MM.1S (cell line): ENCODE data around the gene PIGU.

Experiments
- DNase-seq: peaks from one replicate; pipeline ENCODE4 v3.0.0-alpha.2; 2015
- H2AFZ ChIP-seq: fragments of 300-600 bp; sonication (generic); 2 replicates; pipeline ENCODE4 v1.6.0; 2016; ENCODE audit warnings: antibody characterized with exemption, low read length
- H3F3A ChIP-seq: fragments of 300-600 bp; sonication (generic); 2 replicates; pipeline ENCODE4 v1.6.1; 2016; ENCODE audit warnings: mild to moderate bottlenecking, antibody characterized with exemption, low read length, moderate library complexity, mixed read lengths; ENCODE audit not compliant: insufficient read depth
- H3K27ac ChIP-seq: fragments of 300-600 bp; sonication (generic); 2 replicates; pipeline ENCODE4 v1.5.1; 2016; ENCODE audit warnings: mild to moderate bottlenecking, low read length
- H3K27me3 ChIP-seq: fragments of 300-600 bp; sonication (generic); replicated peaks from 2 replicates; pipeline ENCODE4 v1.6.0; 2016; ENCODE audit warnings: low read length; ENCODE audit not compliant: insufficient read depth
- H3K36me3 ChIP-seq: fragments of 300-600 bp; sonication (generic); replicated peaks from 2 replicates; pipeline ENCODE4 v1.6.1; 2016; ENCODE audit warnings: mild to moderate bottlenecking, low read length, mixed read lengths; ENCODE audit not compliant: insufficient read depth
- H3K4me1 ChIP-seq: fragments of 300-600 bp; sonication (generic); 2 replicates; pipeline ENCODE4 v1.6.1; 2016; ENCODE audit warnings: low read length, mixed read lengths
- H3K4me2 ChIP-seq: fragments of 300-600 bp; sonication (generic); 2 replicates; pipeline ENCODE4 v1.6.0; 2016; ENCODE audit warnings: low read depth, low read length
- H3K4me3 ChIP-seq: fragments of 300-600 bp; sonication (generic); 2 replicates; pipeline ENCODE4 v1.5.1; 2016; ENCODE audit warnings: low read length, mixed read lengths
- H3K79me2 ChIP-seq: fragments of 300-600 bp; sonication (generic); 2 replicates; pipeline ENCODE4 v1.6.1; 2016; ENCODE audit warnings: mixed run types, low read length, mixed read lengths
- H3K9ac ChIP-seq: fragments of 300-600 bp; sonication (generic); 2 replicates; pipeline ENCODE4 v1.6.1; 2016; ENCODE audit warnings: low read length, mixed read lengths
- H3K9me2 ChIP-seq: fragments of 300-600 bp; sonication (generic); replicated peaks from 2 replicates; pipeline ENCODE4 v1.6.1; 2016; ENCODE audit warnings: mild to moderate bottlenecking, low read length, mixed read lengths; ENCODE audit not compliant: insufficient read depth
- H3K9me3 ChIP-seq: fragments of 300-600 bp; sonication (generic); replicated peaks from 2 replicates; pipeline ENCODE4 v1.6.1; 2016; ENCODE audit warnings: mild to moderate bottlenecking, low read length, mixed read lengths; ENCODE audit not compliant: insufficient read depth
- H4K20me1 ChIP-seq: fragments of 300-600 bp; sonication (generic); 2 replicates; pipeline ENCODE4 v1.6.1; 2016; ENCODE audit warnings: mild to moderate bottlenecking, low read length, moderate library complexity, mixed read lengths; ENCODE audit not compliant: insufficient read depth
- EZH2 ChIP-seq: fragments of 300-600 bp; sonication (generic); optimal IDR thresholded peaks from 2 replicates; pipeline ENCODE3; 2017; ENCODE audit warnings: low read depth, mild to moderate bottlenecking, antibody characterized with exemption, low read length, mixed read lengths
- EZH2phosphoT487 ChIP-seq: fragments of 300-600 bp; sonication (generic); IDR thresholded peaks from 2 replicates; pipeline ENCODE4 v1.6.1; 2018; ENCODE audit warnings: antibody characterized with exemption, low read length
- TF ChIP-seq, protein P1 (sequence below): fragments of 300-600 bp; sonication (generic); IDR thresholded peaks from 2 replicates; pipeline ENCODE4 v1.5.1; 2016; ENCODE audit warnings: antibody characterized with exemption, low read length, mixed read lengths

PIGU gene

GRCh38 chr20:34573541-34574300 is 103.2 kb downstream of the PIGU start:
- Histone ChIP-seq H3K9ac (no peak overlapping the region), H3K27ac (no peak overlapping the region), H3K9me3 (no peaks in the 10 kb centered on the region), H4K20me1 (no peaks in the 10 kb centered on the region), H3K9me2 (no peaks in the 10 kb centered on the region), H3K27me3 (no peaks in the 10 kb centered on the region), H3K36me3 (no peaks in the 10 kb centered on the region), H3F3A (no peaks in the 10 kb centered on the region), H3K4me2 (no peak overlapping the region), H2AFZ (no peak overlapping the region), H3K4me3 (no peak overlapping the region), H3K4me1 (no peaks in the 10 kb centered on the region), H3K79me2 (no peaks in the 10 kb centered on the region)
- TF ChIP-seq EZH2phosphoT487 (no peak), EZH2 (no peak)
- TF ChIP-seq, protein P1, sequence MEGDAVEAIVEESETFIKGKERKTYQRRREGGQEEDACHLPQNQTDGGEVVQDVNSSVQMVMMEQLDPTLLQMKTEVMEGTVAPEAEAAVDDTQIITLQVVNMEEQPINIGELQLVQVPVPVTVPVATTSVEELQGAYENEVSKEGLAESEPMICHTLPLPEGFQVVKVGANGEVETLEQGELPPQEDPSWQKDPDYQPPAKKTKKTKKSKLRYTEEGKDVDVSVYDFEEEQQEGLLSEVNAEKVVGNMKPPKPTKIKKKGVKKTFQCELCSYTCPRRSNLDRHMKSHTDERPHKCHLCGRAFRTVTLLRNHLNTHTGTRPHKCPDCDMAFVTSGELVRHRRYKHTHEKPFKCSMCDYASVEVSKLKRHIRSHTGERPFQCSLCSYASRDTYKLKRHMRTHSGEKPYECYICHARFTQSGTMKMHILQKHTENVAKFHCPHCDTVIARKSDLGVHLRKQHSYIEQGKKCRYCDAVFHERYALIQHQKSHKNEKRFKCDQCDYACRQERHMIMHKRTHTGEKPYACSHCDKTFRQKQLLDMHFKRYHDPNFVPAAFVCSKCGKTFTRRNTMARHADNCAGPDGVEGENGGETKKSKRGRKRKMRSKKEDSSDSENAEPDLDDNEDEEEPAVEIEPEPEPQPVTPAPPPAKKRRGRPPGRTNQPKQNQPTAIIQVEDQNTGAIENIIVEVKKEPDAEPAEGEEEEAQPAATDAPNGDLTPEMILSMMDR: no peak
- DNase-seq: no peak

DNA sequence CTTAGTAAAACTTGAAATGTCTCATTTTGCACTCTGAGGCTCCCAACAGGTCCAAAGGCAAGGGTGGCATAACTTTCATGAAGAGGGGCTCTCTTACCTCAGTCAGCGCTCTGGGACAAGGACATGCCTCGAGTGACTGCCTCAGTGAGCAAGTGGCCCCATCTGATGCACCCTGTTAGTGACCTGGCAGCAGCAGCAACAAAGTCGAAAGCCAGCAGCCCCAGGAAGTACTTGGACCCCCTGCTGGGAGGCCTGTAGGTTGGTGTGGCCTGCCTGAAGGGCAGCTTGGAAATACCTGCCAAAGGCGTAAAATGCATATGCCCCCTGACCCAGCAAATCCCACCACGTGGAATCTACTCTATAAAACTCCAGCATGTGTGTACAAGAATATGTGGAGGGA is 105.1 kb downstream of the PIGU start:
- H3K36me3 ChIP-seq: no peaks in the 10 kb centered on the region
- no peak overlapping the region for H3K9ac ChIP-seq
- no peak for DNase-seq
- no peaks in the 10 kb centered on the region for H3K79me2 ChIP-seq
- no peak overlapping the region for H3K27ac ChIP-seq
- no peaks in the 10 kb centered on the region for H3K9me3 ChIP-seq
- no peaks in the 10 kb centered on the region for H3F3A ChIP-seq
- no peaks in the 10 kb centered on the region for H3K9me2 ChIP-seq
- TF ChIP-seq, protein P1: no peak
- no peak for TF ChIP-seq EZH2phosphoT487
- TF ChIP-seq EZH2: no peak
- no peak overlapping the region for H2AFZ ChIP-seq
- H4K20me1 ChIP-seq: no peaks in the 10 kb centered on the region
- H3K27me3 ChIP-seq: no peaks in the 10 kb centered on the region
- no peaks in the 10 kb centered on the region for H3K4me1 ChIP-seq
- H3K4me3 ChIP-seq: no peak overlapping the region
- H3K4me2 ChIP-seq: no peak overlapping the region

DNA sequence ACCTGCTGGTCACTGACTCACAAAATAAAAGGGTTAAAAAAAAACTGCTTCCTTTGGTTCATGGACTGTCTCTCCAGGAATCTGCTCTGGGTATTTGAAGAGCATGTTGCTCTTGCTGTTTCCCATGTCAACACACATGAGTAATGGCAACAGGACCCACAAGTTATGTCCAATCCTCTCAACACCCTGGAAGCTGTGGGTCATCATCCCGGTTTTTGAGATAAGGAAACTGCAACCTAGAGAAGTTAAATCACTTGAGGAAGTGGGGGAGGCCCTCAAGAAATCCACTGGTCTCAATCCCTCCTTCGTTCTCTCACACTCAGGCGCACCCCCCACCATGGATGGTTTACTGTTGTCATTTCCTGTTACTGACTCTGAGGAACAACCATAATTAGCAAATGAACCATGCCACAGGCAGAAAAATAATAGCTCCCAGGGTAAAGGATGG is 106.0 kb downstream of the PIGU start:
- Histone ChIP-seq H3K9me3 (no peaks in the 10 kb centered on the region), H3K4me1 (no peaks in the 10 kb centered on the region), H3K9ac (no peak overlapping the region), H3K27ac (no peak overlapping the region), H2AFZ (no peak overlapping the region), H3K79me2 (no peaks in the 10 kb centered on the region), H3K27me3 (no peaks in the 10 kb centered on the region), H3K4me2 (no peak overlapping the region), H3F3A (no peaks in the 10 kb centered on the region), H4K20me1 (no peaks in the 10 kb centered on the region), H3K4me3 (no peak overlapping the region), H3K9me2 (no peaks in the 10 kb centered on the region), H3K36me3 (no peaks in the 10 kb centered on the region)
- no peak for DNase-seq
- no peak for TF ChIP-seq EZH2
- TF ChIP-seq, protein P1: no peak
- no peak for TF ChIP-seq EZH2phosphoT487
